Keratinocyte (primary cell): ENCODE results near the gene NME7. TPM values are rescaled to one million over a fixed set of nuclear protein-coding genes. Genes with fewer than 3 reads are reported as not detected.
A peak's percentile ranks its signal among the peaks of the same experiment; 100 is the strongest.
"Not testable (repeated sequence)": the region's sequence is repeated elsewhere in the genome, so short reads cannot be mapped to it uniquely, and the experiment has no call there.

ENCODE experiments used
- DNase-seq: peaks from one replicate; pipeline ENCODE4 v3.0.0-alpha.2; 2011; ENCODE audit warnings: low read depth, missing footprints, low spot score
- FAIRE-seq: peaks from 2 replicates; lab custom pipeline; 2011; peaks lifted over from hg19 to GRCh38; lab: Jason Lieb, UNC
- H2AFZ ChIP-seq: 2 replicates; pipeline ENCODE4 v1.6.0; 2012; ENCODE audit warnings: low read length, control low read depth, inconsistent platforms; ENCODE audit not compliant: control insufficient read depth
- H3K27ac ChIP-seq: 2 replicates; pipeline ENCODE4 v1.5.1; 2011; ENCODE audit warnings: low read length; ENCODE audit not compliant: control insufficient read depth, insufficient read depth
- H3K27me3 ChIP-seq: 3 replicates; pipeline ENCODE4 v1.6.0; 2011; ENCODE audit warnings: low read length; ENCODE audit not compliant: control insufficient read depth, insufficient read depth; ENCODE audit errors: extremely low read depth
- H3K36me3 ChIP-seq, 2 experiments: 2 replicates in 1 of 2; 3 replicates in 1 of 2; pipeline ENCODE4 v1.5.1; 2011; ENCODE audit warnings: low read length in 2 of 2, mild to moderate bottlenecking in 1 of 2; ENCODE audit not compliant: control insufficient read depth in 2 of 2, insufficient read depth in 2 of 2; ENCODE audit errors: extremely low read depth in 1 of 2
- H3K4me1 ChIP-seq: 3 replicates; pipeline ENCODE4 v1.5.1; 2011; ENCODE audit warnings: low read length; ENCODE audit not compliant: control insufficient read depth, insufficient read depth; ENCODE audit errors: extremely low read depth
- H3K4me2 ChIP-seq: 3 replicates; pipeline ENCODE4 v1.6.0; 2011; ENCODE audit warnings: low read depth, low read length; ENCODE audit not compliant: control insufficient read depth, insufficient read depth; ENCODE audit errors: extremely low read depth
- H3K4me3 ChIP-seq, 3 experiments: fragments of 200-600 bp in 1 of 3; sonication (generic) in 1 of 3; 2 replicates in 2 of 3; 3 replicates in 1 of 3; pipeline ENCODE4 v1.5.1; 2011 to 2016; ENCODE audit warnings: low read length in 3 of 3, mild to moderate bottlenecking in 3 of 3, control low read depth in 2 of 3, inconsistent platforms in 1 of 3, low read depth in 1 of 3, mixed read lengths in 1 of 3, mixed run types in 1 of 3, moderate library complexity in 1 of 3; ENCODE audit not compliant: control insufficient read depth in 2 of 3, insufficient read depth in 2 of 3; ENCODE audit errors: extremely low read depth in 1 of 3
- H3K79me2 ChIP-seq: 2 replicates; pipeline ENCODE4 v1.6.0; 2012; ENCODE audit warnings: low read length; ENCODE audit not compliant: control insufficient read depth, insufficient read depth
- H3K9ac ChIP-seq: 3 replicates; pipeline ENCODE4 v1.6.0; 2011; ENCODE audit warnings: low read length; ENCODE audit not compliant: control insufficient read depth, insufficient read depth; ENCODE audit errors: extremely low read depth
- H3K9me1 ChIP-seq: 3 replicates; pipeline ENCODE4 v1.6.0; 2011; ENCODE audit warnings: low read length; ENCODE audit not compliant: control insufficient read depth, insufficient read depth; ENCODE audit errors: extremely low read depth
- H3K9me3 ChIP-seq: 2 replicates; pipeline ENCODE4 v1.5.1; 2012; ENCODE audit warnings: low read depth, low read length; ENCODE audit not compliant: control insufficient read depth
- H4K20me1 ChIP-seq: 3 replicates; pipeline ENCODE4 v1.6.0; 2011; ENCODE audit warnings: low read length; ENCODE audit not compliant: control insufficient read depth, insufficient read depth; ENCODE audit errors: extremely low read depth
- CTCF ChIP-seq, 3 experiments: IDR thresholded peaks in 1 of 3; conservative IDR thresholded peaks in 1 of 3; optimal IDR thresholded peaks in 1 of 3; 2 replicates in 2 of 3; 3 replicates in 1 of 3; pipeline versions ENCODE3 to v1.5.1; 2011; ENCODE audit warnings: low read length in 3 of 3, mild to moderate bottlenecking in 3 of 3, moderate library complexity in 2 of 3, control low read depth in 1 of 3, inconsistent platforms in 1 of 3; ENCODE audit not compliant: insufficient read depth in 2 of 3; ENCODE audit errors: extremely low read depth in 1 of 3
- EZH2 ChIP-seq: IDR thresholded peaks from one replicate; pipeline ENCODE4 v1.6.1; 2012; ENCODE audit warnings: inconsistent platforms, mild to moderate bottlenecking, low read length, moderate library complexity
- dilution Hi-C: fragments of 300-500 bp; cut with MboI; formaldehyde crosslinking; loops from one replicate; pipeline ENCODE4 v1.7.0; 2020; ENCODE audit warnings: low sequenced_read_pairs; ENCODE audit not compliant: extremely low pct_ligation_motif_present
- polyA plus RNA-seq, 5 experiments: library from polyadenylated mRNA; depleted of rRNA in 3 of 5; stranded (reverse) in 3 of 5; stranded (forward) in 1 of 5; unstranded in 1 of 5; fragments of >200 nt; gene quantifications; 1 replicate in 1 of 5; 2 replicates in 3 of 5; 3 replicates in 1 of 5; pipeline versions ENCODE4 v1.2.1 to v1.2.3, GENCODE V29; 2011 to 2012; ENCODE audit warnings: missing spikeins in 2 of 5, low read depth in 1 of 5, low replicate concordance in 1 of 5

NME7 gene
- polyA plus RNA-seq, 1 donor (not counting 4 experiments of a cell fraction or from before 2014, with no cell fraction given) = 52.9 TPM

GRCh38 chr1:169288011-169288414 is 79.6 kb downstream of the NME7 start:
- H3K27ac ChIP-seq = no peak overlapping the region
- no peak for TF ChIP-seq EZH2
- no peak for TF ChIP-seq CTCF (optimal IDR thresholded peaks at IDR 0.05 in 1 of 3, IDR thresholded peaks at IDR 0.05 in 1 of 3, conservative IDR thresholded peaks at IDR 0.05 in 1 of 3; ENCODE audit: extremely low read depth in 1 of 3, insufficient read depth in 2 of 3, low read length in 3 of 3)
- H4K20me1 ChIP-seq = no peaks in the 10 kb centered on the region
- H3K4me1 ChIP-seq = peaks cover 16% of the 10 kb centered on the region
- no peaks in the 10 kb centered on the region for H3K9me3 ChIP-seq
- H2AFZ ChIP-seq = no peak overlapping the region
- H3K4me2 ChIP-seq = peak overlapping the region; percentile 18
- FAIRE-seq (peak; percentile 9), DNase-seq (no peak)
- no peaks in the 10 kb centered on the region for H3K9me1 ChIP-seq
- H3K27me3 ChIP-seq = no peaks in the 10 kb centered on the region
- dilution Hi-C loops = no loop called here
- H3K79me2 ChIP-seq = no peaks in the 10 kb centered on the region
- no peaks in the 10 kb centered on the region for H3K36me3 ChIP-seq
- no peak overlapping the region for H3K4me3 ChIP-seq
- H3K9ac ChIP-seq = no peak overlapping the region

- Histone ChIP-seq H3K36me3 (no peaks in the 10 kb centered on the region), H3K9ac (no peak overlapping the region), H4K20me1 (no peaks in the 10 kb centered on the region), H3K4me1 (peaks cover 16% of the 10 kb centered on the region), H3K9me3 (no peaks in the 10 kb centered on the region), H3K9me1 (no peaks in the 10 kb centered on the region), H2AFZ (no peak overlapping the region), H3K79me2 (no peaks in the 10 kb centered on the region), H3K27me3 (no peaks in the 10 kb centered on the region), H3K4me2 (no peak overlapping the region), H3K4me3 (no peak overlapping the region), H3K27ac (no peak overlapping the region)
- dilution Hi-C loops = no loop called here
- TF ChIP-seq CTCF (optimal IDR thresholded peaks at IDR 0.05 in 1 of 3, IDR thresholded peaks at IDR 0.05 in 1 of 3, conservative IDR thresholded peaks at IDR 0.05 in 1 of 3; ENCODE audit: extremely low read depth in 1 of 3, insufficient read depth in 2 of 3, low read length in 3 of 3) = no peak
- TF ChIP-seq EZH2 = no peak
- no peak for FAIRE-seq
- DNase-seq = no peak
These were observed 80.3 kb downstream of the NME7 start for GRCh38 chr1:169287280-169287679.

GRCh38 chr1:169281562-169281961 is 86.0 kb downstream of the NME7 start:
- H3K27ac ChIP-seq, H4K20me1 ChIP-seq, H2AFZ ChIP-seq, H3K9me3 ChIP-seq, H3K9me1 ChIP-seq, H3K36me3 ChIP-seq, FAIRE-seq, H3K4me1 ChIP-seq, dilution Hi-C loops, H3K79me2 ChIP-seq, H3K4me2 ChIP-seq, H3K9ac ChIP-seq, H3K27me3 ChIP-seq, H3K4me3 ChIP-seq, DNase-seq: not testable (repeated sequence)
